Posterior vena cava (tissue), 2 donors: ENCODE measurements around the gene CX3CR1. TPM values are rescaled to one million over a fixed set of nuclear protein-coding genes. Genes with fewer than 3 reads are reported as not detected.

ENCODE experiments used
- DNase-seq: peaks from one replicate; pipeline ENCODE4 v3.0.0-alpha.2; 2020; ENCODE audit warnings: low spot score
- intact Hi-C, 2 donors: fragments of 100-400 bp; cut with DNase I; formaldehyde crosslinking; loops; one replicate each; pipeline versions ENCODE4 v1.14.1 to v1.14.2; 2022 to 2023
- total RNA-seq, 2 donors: library from RNA; stranded (reverse); fragmentation: NEBNext Ultra II Directional; extraction: Animal tissue kit (Norgen Biotek cat#: 25700); gene quantifications; one replicate each; pipeline ENCODE4 v1.2.1, GENCODE V29; 2021
- donor health status: DM: yes; HTN: yes; CAD: no.
- donor health status: DM: yes; HTN: yes; CAD: no.

CX3CR1 gene
- total RNA-seq, 2 donors from 2014 or later = 0.52 to 1.9 TPM

- DNase-seq = no peak
- intact Hi-C loops = loop anchor here in 1 of 2 donors (5.0 kb wide), 1 partner anchor 146 kb away; no protein-coding TSS in a partner anchor
Observed at GRCh38 chr3:39273119-39273518, 6.7 kb downstream of the CX3CR1 start.

GRCh38 chr3:39272191-39272590 is 7.6 kb downstream of the CX3CR1 start:
- intact Hi-C loops = loop anchor here in 1 of 2 donors (5.0 kb wide), 1 partner anchor 145 kb away; no protein-coding TSS in a partner anchor
- DNase-seq = no peak

GRCh38 chr3:39271363-39271914 is 8.4 kb downstream of the CX3CR1 start:
- no peak for DNase-seq
- intact Hi-C loops = loop anchor here in 1 of 2 donors (5.0 kb wide), 1 partner anchor 144 kb away; no protein-coding TSS in a partner anchor

DNA sequence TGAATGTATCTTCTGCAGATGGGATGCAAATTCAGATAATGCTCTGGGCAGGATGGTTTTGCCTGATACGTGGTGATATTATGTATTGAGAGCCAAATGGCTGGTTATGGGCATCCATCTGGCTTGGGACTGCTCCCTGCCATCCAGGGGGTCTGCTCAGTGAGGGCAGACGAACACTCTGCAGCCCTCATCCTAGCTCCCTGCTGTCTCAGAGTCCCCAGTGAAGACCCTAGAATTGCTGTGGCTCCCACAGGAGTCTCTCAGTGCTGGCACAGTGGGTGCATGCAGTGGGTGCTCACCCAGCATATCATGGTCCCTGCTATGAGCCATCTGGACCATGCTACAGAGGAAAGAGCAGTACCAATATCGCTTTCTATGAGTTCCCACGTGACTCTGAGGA is 10.3 kb downstream of the CX3CR1 start:
- no peak for DNase-seq
- intact Hi-C loops = no loop called here

GRCh38 chr3:39268549-39268900 is 11.3 kb downstream of the CX3CR1 start:
- intact Hi-C loops = no loop called here
- DNase-seq = no peak

GRCh38 chr3:39267631-39268548 is 11.9 kb downstream of the CX3CR1 start:
- DNase-seq = no peak
- intact Hi-C loops = no loop called here

- no peak for DNase-seq
- intact Hi-C loops = no loop called here
Observed at GRCh38 chr3:39264053-39264452, 15.8 kb downstream of the CX3CR1 start.

GRCh38 chr3:39263576-39263975 is 16.3 kb downstream of the CX3CR1 start:
- intact Hi-C loops = no loop called here
- DNase-seq = no peak

- no peak for DNase-seq
- intact Hi-C loops = no loop called here
Observed at GRCh38 chr3:39262846-39263245, 17.0 kb downstream of the CX3CR1 start.

DNA sequence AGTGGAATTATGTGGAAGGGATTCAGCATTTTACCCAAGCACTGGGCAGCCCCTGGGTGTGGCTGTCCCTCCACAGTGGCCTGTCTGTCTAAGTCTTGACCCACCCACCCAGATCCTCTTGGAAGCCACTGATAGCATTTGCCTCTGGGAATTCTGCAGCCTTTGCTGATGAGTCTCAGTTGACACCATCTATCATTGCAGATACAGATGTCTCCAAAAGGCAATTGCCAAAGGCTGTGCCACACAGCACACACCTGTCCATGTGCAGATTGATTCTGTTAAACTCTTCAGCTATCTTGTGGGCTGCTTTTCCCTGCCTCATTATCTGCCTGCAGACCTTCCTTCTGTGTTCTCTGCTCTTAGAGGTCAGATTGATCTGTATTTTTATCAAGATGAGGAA is 18.1 kb downstream of the CX3CR1 start:
- intact Hi-C loops = no loop called here
- no peak for DNase-seq

- DNase-seq = peak; percentile 95
- intact Hi-C loops = no loop called here
Observed at GRCh38 chr3:39260957-39261356, 18.9 kb downstream of the CX3CR1 start.

DNA sequence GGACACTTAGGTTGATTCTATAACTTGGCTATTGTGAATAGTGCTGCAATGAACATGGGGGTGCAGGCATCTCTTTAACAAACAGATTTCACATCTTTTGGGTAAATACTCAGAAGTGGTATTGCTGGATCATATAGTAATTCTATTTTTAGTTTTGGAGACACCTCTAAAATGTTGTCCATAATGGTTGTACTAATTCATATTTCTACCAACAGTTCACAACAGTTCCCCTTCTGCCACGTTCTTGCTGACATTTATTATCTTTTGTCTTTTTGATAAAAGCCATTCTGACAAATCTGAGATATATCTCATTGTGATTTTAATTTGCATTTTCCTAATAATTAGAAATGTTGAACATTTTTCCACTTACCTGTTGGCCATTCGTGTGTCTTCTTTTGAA is 19.5 kb downstream of the CX3CR1 start:
- intact Hi-C loops = no loop called here
- DNase-seq = no peak

DNA sequence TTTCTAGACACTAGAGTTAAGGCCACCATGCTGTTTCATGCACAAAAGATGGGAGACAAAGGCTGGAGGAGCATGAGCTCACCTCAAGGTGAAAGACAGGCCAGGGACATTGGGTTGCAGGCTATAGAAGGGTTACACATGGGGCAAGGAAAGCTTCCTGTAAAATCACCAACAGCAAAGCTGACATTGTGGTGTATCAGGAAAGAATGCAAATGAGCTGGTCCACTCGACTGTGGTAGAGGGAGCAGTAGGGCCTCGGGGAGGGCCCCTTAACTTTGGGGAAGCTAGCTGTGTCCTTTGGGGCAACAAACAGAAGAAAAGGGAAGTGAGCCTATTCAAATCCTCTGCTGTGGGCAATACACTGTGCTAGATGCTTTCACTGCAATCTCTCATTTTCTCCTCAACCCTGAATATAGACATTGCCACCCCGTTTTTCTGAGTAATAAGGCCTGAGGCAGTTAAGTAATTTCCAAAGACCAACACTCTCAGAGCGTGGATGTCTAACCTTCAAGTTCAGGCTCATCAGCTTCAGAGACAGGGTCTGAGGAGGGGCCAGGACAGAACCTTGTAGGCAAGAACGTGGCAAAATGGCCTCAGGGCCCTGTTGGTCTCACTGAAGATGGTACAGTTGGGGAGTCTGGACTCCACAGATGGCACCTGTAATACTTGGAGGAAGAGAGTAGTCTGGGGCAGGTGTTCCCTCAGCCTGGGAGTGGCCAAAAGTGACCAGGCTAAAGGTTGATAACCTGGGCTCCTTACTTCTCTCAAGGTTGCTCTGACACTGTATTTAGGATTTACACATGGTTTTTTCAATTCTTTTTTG is 24.1 kb downstream of the CX3CR1 start:
- intact Hi-C loops = no loop called here

DNA sequence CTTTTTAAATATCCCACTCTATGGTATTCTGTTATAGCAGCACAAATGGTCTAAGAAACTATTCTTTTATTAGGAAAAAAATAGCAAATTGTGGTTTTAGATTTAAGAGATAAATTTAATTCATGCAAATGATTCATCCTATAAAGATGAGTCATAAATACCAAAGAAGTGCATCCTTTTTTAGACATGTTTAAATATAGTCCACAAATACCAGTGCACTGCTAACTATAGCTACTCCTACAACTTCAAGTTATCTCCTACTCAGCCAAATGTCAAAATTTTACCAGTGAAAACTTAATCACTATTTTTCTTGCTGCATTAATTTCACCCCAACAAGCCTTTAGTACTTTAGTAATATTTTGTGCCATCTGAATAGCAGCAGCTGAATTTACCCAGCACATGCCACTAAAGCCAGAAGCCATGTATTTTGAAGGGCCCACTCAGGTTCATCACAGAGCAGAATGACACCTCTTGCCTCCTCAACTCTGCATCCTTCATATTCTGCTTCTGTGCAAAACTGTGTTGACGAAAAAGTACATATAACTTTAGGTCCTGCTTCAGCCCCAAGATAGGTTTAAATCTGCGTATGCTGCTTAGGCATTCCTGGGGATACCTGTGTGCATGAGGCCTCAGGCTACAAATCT is 24.9 kb downstream of the CX3CR1 start:
- intact Hi-C loops = no loop called here
- no peak for DNase-seq

More for the DNA sequence above, 24.1 kb downstream of the CX3CR1 start:
- no peak for DNase-seq

DNA sequence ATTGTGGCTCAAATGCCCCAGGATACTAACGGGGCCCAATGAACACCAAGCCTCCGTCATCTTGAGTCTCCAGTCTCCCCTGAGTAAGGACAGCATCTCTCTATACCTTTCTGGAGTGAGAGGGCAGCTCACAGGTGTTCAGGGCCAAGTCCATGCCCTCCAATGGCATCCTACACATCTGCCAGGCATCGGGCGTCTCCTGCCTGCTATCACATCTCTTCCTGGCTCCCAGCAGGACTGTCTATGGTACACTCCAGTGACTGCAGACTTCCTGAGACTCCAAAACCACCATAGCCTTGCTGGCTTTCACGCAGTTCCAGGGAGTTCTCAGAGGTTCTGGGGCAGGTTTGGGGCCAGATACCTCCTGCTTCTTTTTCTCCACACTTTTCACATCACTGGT is 28.3 kb downstream of the CX3CR1 start:
- intact Hi-C loops = no loop called here
- no peak for DNase-seq

GRCh38 chr3:39250116-39250747 is 29.6 kb downstream of the CX3CR1 start:
- DNase-seq = no peak
- intact Hi-C loops = no loop called here

- intact Hi-C loops = no loop called here
- DNase-seq = no peak
Observed at GRCh38 chr3:39249453-39250115, 30.3 kb downstream of the CX3CR1 start.

DNA sequence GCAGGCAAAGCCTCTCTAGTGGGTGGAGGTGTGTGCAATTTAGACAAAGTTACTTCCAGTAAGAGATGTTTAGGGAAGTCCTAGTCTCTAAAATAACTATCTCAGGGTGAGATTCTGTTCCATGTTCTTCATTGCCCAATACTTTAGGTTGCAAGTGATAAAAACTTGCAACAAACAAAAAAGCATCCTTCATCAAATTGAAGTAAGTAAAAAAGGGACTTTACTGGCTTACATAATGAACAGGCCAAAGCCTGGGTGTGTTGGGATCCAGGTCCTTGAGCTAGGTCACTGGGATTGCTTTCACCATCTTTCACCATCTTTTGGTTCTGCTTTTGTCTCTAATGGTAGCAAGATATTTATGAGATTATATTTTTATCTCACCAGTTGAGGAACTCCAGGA is 38.3 kb downstream of the CX3CR1 start:
- DNase-seq = no peak
- intact Hi-C loops = no loop called here

- DNase-seq = no peak
- intact Hi-C loops = no loop called here
Observed at GRCh38 chr3:39237027-39237426, 42.8 kb downstream of the CX3CR1 start.
